SU-DHL-6 (cell line): ENCODE data around the gene LHX3.

Experiments
- H2AFZ ChIP-seq: fragments of 200-600 bp; sonication (generic); 2 replicates; pipeline ENCODE4 v1.6.1; 2014; ENCODE audit warnings: low read depth, mild to moderate bottlenecking, moderate library complexity, mixed read lengths, antibody characterized with exemption, low read length; ENCODE audit not compliant: severe bottlenecking
- H3F3A ChIP-seq: fragments of 200-600 bp; shearing (Covaris generic); 2 replicates; pipeline ENCODE4 v1.6.0; 2016; ENCODE audit warnings: antibody characterized with exemption, mild to moderate bottlenecking; ENCODE audit not compliant: insufficient read depth
- H3K27ac ChIP-seq: fragments of 200-600 bp; sonication (generic); 2 replicates; pipeline ENCODE4 v1.5.1; 2016; ENCODE audit warnings: low read depth, mild to moderate bottlenecking, low read length, moderate library complexity, mixed read lengths
- H3K27me3 ChIP-seq: fragments of 200-600 bp; sonication (generic), shearing (Covaris generic); 2 replicates; pipeline ENCODE4 v1.6.0; 2014; ENCODE audit warnings: mild to moderate bottlenecking, low read length
- H3K36me3 ChIP-seq: fragments of 200-600 bp; sonication (generic); 2 replicates; pipeline ENCODE4 v1.6.1; 2014; ENCODE audit warnings: mild to moderate bottlenecking, low read length, mixed read lengths
- H3K4me2 ChIP-seq: fragments of 300-600, 200-600 bp; shearing (Covaris generic), sonication (generic); 2 replicates; pipeline ENCODE4 v1.6.0; 2014; ENCODE audit warnings: low read length, low read depth, mild to moderate bottlenecking; ENCODE audit not compliant: poor library complexity, severe bottlenecking
- H3K4me3 ChIP-seq: fragments of 200-600 bp; sonication (generic); 2 replicates; pipeline ENCODE4 v1.5.1; 2014; ENCODE audit warnings: antibody characterized with exemption, low read length, mild to moderate bottlenecking, mixed read lengths; ENCODE audit not compliant: insufficient read depth, poor library complexity, severe bottlenecking
- H3K79me2 ChIP-seq: fragments of 200-600 bp; sonication (generic); 2 replicates; pipeline ENCODE4 v1.6.1; 2014; ENCODE audit warnings: mild to moderate bottlenecking, low read length, moderate library complexity; ENCODE audit not compliant: insufficient read depth
- H3K9ac ChIP-seq: fragments of 200-600 bp; sonication (generic); 2 replicates; pipeline ENCODE4 v1.7.0; 2014; ENCODE audit warnings: mild to moderate bottlenecking, low read length
- H3K9me2 ChIP-seq: fragments of 200-600 bp; sonication (generic); replicated peaks from 2 replicates; pipeline ENCODE4 v1.6.1; 2014; ENCODE audit warnings: low read length; ENCODE audit not compliant: insufficient read depth
- H3K9me3 ChIP-seq: fragments of 200-600 bp; sonication (generic); 2 replicates; pipeline ENCODE4 v1.6.1; 2014; ENCODE audit warnings: low read length, mixed read lengths; ENCODE audit not compliant: insufficient read depth
- H4K20me1 ChIP-seq: fragments of 200-600 bp; sonication (generic); 2 replicates; pipeline ENCODE4 v1.6.1; 2014; ENCODE audit warnings: low read depth, mild to moderate bottlenecking, antibody characterized with exemption, low read length, moderate library complexity, mixed read lengths
- EZH2phosphoT487 ChIP-seq: fragments of 200-600 bp; sonication (generic), shearing (Covaris generic); conservative IDR thresholded peaks from 2 replicates; pipeline ENCODE4 v1.6.1; 2018; ENCODE audit warnings: mild to moderate bottlenecking, antibody characterized with exemption, low read length, moderate library complexity, mixed read lengths
- TF ChIP-seq, protein P1 (sequence below): fragments of 200-600 bp; sonication (generic); IDR thresholded peaks from one replicate; pipeline ENCODE4 v1.5.1; 2017; ENCODE audit warnings: antibody characterized with exemption, mild to moderate bottlenecking, low read length, moderate library complexity; ENCODE audit not compliant: insufficient read depth, poor library complexity, severe bottlenecking

LHX3 gene

GRCh38 chr9:136153381-136154065, 51.4 kb downstream of the LHX3 start:
- Histone ChIP-seq H3K4me2 (no peak overlapping the region), H3K27ac (no peak overlapping the region), H3K79me2 (no peaks in the 10 kb centered on the region), H4K20me1 (no peaks in the 10 kb centered on the region), H3K36me3 (no peaks in the 10 kb centered on the region), H2AFZ (no peak overlapping the region), H3K9me3 (no peaks in the 10 kb centered on the region), H3F3A (no peaks in the 10 kb centered on the region), H3K9me2 (no peaks in the 10 kb centered on the region), H3K27me3 (no peaks in the 10 kb centered on the region), H3K9ac (no peak overlapping the region), H3K4me3 (no peak overlapping the region)
- TF ChIP-seq, protein P1, sequence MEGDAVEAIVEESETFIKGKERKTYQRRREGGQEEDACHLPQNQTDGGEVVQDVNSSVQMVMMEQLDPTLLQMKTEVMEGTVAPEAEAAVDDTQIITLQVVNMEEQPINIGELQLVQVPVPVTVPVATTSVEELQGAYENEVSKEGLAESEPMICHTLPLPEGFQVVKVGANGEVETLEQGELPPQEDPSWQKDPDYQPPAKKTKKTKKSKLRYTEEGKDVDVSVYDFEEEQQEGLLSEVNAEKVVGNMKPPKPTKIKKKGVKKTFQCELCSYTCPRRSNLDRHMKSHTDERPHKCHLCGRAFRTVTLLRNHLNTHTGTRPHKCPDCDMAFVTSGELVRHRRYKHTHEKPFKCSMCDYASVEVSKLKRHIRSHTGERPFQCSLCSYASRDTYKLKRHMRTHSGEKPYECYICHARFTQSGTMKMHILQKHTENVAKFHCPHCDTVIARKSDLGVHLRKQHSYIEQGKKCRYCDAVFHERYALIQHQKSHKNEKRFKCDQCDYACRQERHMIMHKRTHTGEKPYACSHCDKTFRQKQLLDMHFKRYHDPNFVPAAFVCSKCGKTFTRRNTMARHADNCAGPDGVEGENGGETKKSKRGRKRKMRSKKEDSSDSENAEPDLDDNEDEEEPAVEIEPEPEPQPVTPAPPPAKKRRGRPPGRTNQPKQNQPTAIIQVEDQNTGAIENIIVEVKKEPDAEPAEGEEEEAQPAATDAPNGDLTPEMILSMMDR = no peak
- TF ChIP-seq EZH2phosphoT487 = no peak

- H3K9me3 ChIP-seq = no peaks in the 10 kb centered on the region
- H3K79me2 ChIP-seq = no peaks in the 10 kb centered on the region
- no peak overlapping the region for H2AFZ ChIP-seq
- H3K27me3 ChIP-seq = no peaks in the 10 kb centered on the region
- no peaks in the 10 kb centered on the region for H4K20me1 ChIP-seq
- no peak for TF ChIP-seq EZH2phosphoT487
- TF ChIP-seq, protein P1 = no peak
- H3K4me2 ChIP-seq = no peak overlapping the region
- H3K9ac ChIP-seq = no peak overlapping the region
- no peak overlapping the region for H3K27ac ChIP-seq
- no peaks in the 10 kb centered on the region for H3K9me2 ChIP-seq
- H3K4me3 ChIP-seq = no peak overlapping the region
- H3F3A ChIP-seq = no peaks in the 10 kb centered on the region
- H3K36me3 ChIP-seq = no peaks in the 10 kb centered on the region
These were observed 52.0 kb downstream of the LHX3 start for GRCh38 chr9:136152931-136153330.

GRCh38 chr9:136152543-136152866, 52.4 kb downstream of the LHX3 start:
- Histone ChIP-seq H3K27ac (no peak overlapping the region), H3K27me3 (no peaks in the 10 kb centered on the region), H3K9me2 (no peaks in the 10 kb centered on the region), H3K36me3 (no peaks in the 10 kb centered on the region), H4K20me1 (no peaks in the 10 kb centered on the region), H3K4me3 (no peak overlapping the region), H3K4me2 (no peak overlapping the region), H3K9ac (no peak overlapping the region), H2AFZ (no peak overlapping the region), H3K79me2 (no peaks in the 10 kb centered on the region), H3F3A (no peaks in the 10 kb centered on the region), H3K9me3 (no peaks in the 10 kb centered on the region)
- no peak for TF ChIP-seq EZH2phosphoT487
- TF ChIP-seq, protein P1 = no peak
